Neural cell (in vitro differentiated cells): Measurements from ENCODE around the gene ENKD1. TPM values are rescaled to one million over a fixed set of nuclear protein-coding genes. Genes with fewer than 3 reads are reported as not detected.

Experiments used
- H2AFZ ChIP-seq: fragments of 200-600, 300-800 bp; sonication (generic), shearing (Covaris generic); 2 replicates; pipeline ENCODE4 v1.6.0; 2014; ENCODE audit warnings: low read depth, mild to moderate bottlenecking, antibody characterized with exemption, low read length, moderate library complexity
- H3F3A ChIP-seq: fragments of 200-600 bp; shearing (Covaris generic); 2 replicates; pipeline ENCODE4 v1.6.1; 2016; ENCODE audit warnings: mild to moderate bottlenecking, moderate library complexity, mixed read lengths, antibody characterized with exemption, low read length; ENCODE audit not compliant: insufficient read depth, poor library complexity, severe bottlenecking
- H3K27ac ChIP-seq: fragments of 200-600, 300-800 bp; sonication (generic), shearing (Covaris generic); 2 replicates; pipeline ENCODE4 v1.5.1; 2014; ENCODE audit warnings: mild to moderate bottlenecking, low read length, moderate library complexity
- H3K27me3 ChIP-seq: fragments of 300-800, 200-600 bp; sonication (generic), shearing (Covaris generic); 2 replicates; pipeline ENCODE4 v1.6.0; 2014; ENCODE audit warnings: mild to moderate bottlenecking, low read depth, low read length, moderate library complexity; ENCODE audit not compliant: insufficient read depth
- H3K36me3 ChIP-seq: fragments of 300-800, 200-600 bp; sonication (generic), shearing (Covaris generic); 2 replicates; pipeline ENCODE4 v1.5.1; 2014; ENCODE audit warnings: mild to moderate bottlenecking, antibody characterized with exemption, low read length, moderate library complexity; ENCODE audit not compliant: insufficient read depth
- H3K4me2 ChIP-seq: fragments of 300-800, 200-600 bp; sonication (generic), shearing (Covaris generic); 2 replicates; pipeline ENCODE4 v1.6.0; 2014; ENCODE audit warnings: mild to moderate bottlenecking, low read length
- H3K4me3 ChIP-seq: fragments of 300-800, 200-600 bp; sonication (generic), shearing (Covaris generic); 2 replicates; pipeline ENCODE4 v1.5.1; 2014; ENCODE audit warnings: mild to moderate bottlenecking, low read length, moderate library complexity
- H3K79me2 ChIP-seq: fragments of 200-600 bp; shearing (Covaris generic); replicated peaks from 2 replicates; pipeline ENCODE4 v1.6.0; 2014; ENCODE audit warnings: mild to moderate bottlenecking, low read length, moderate library complexity; ENCODE audit not compliant: insufficient read depth
- H3K9ac ChIP-seq: fragments of 300-800, 200-600 bp; sonication (generic), shearing (Covaris generic); 2 replicates; pipeline ENCODE4 v1.6.1; 2016; ENCODE audit warnings: mild to moderate bottlenecking, low read length, mixed read lengths
- H3K9me2 ChIP-seq: fragments of 200-600 bp; shearing (Covaris generic); 2 replicates; pipeline ENCODE4 v1.6.1; 2016; ENCODE audit warnings: mild to moderate bottlenecking, low read length, mixed read lengths; ENCODE audit not compliant: insufficient read depth
- H3K9me3 ChIP-seq: fragments of 200-600, 300-800 bp; sonication (generic), shearing (Covaris generic); 2 replicates; pipeline ENCODE4 v1.6.1; 2016; ENCODE audit warnings: mild to moderate bottlenecking, mixed run types, low read length, moderate library complexity, mixed read lengths
- H4K20me1 ChIP-seq: fragments of 200-600 bp; shearing (Covaris generic); 2 replicates; pipeline ENCODE4 v1.6.1; 2016; ENCODE audit warnings: mild to moderate bottlenecking, mixed run types; ENCODE audit not compliant: insufficient read depth
- EP300 ChIP-seq: fragments of 450-650 bp; conservative IDR thresholded peaks from 2 replicates; pipeline ENCODE4 v1.6.1; 2014; ENCODE audit warnings: antibody characterized with exemption, mild to moderate bottlenecking, moderate library complexity; ENCODE audit not compliant: poor library complexity, severe bottlenecking
- EZH2 ChIP-seq: fragments of 200-600, 300-800 bp; shearing (Covaris generic), sonication (generic); IDR thresholded peaks from 2 replicates; pipeline ENCODE4 v1.6.1; 2014; ENCODE audit warnings: antibody characterized with exemption, low read length, borderline replicate concordance, mild to moderate bottlenecking; ENCODE audit not compliant: insufficient read depth, poor library complexity, severe bottlenecking
- MXI1 ChIP-seq: fragments of 450-650 bp; conservative IDR thresholded peaks from 2 replicates; pipeline ENCODE4 v1.6.1; 2014; ENCODE audit warnings: antibody characterized with exemption, mild to moderate bottlenecking; ENCODE audit not compliant: poor library complexity, severe bottlenecking
- POLR2AphosphoS5 ChIP-seq: IDR thresholded peaks from 2 replicates; pipeline ENCODE4 v1.6.1; 2012
- RAD21 ChIP-seq: fragments of 450-650 bp; conservative IDR thresholded peaks from 2 replicates; pipeline ENCODE4 v1.6.1; 2014; ENCODE audit warnings: antibody characterized with exemption, mild to moderate bottlenecking, moderate library complexity
- SMC3 ChIP-seq: fragments of 450-650 bp; conservative IDR thresholded peaks from 2 replicates; pipeline ENCODE4 v1.6.1; 2014; ENCODE audit warnings: antibody characterized with exemption, mild to moderate bottlenecking, moderate library complexity; ENCODE audit not compliant: poor library complexity
- TAF1 ChIP-seq: IDR thresholded peaks from 2 replicates; pipeline ENCODE4 v1.6.1; 2012; ENCODE audit warnings: low read depth
- polyA plus RNA-seq: library from polyadenylated mRNA; depleted of rRNA; stranded (reverse); fragments of >200 nt; gene quantifications from 2 replicates; pipeline ENCODE4 v1.2.3, GENCODE V29; 2014
- TF ChIP-seq, protein P1 (sequence below): fragments of 450-650 bp; IDR thresholded peaks from 2 replicates; pipeline ENCODE4 v1.5.1; 2014; ENCODE audit warnings: antibody characterized with exemption, mild to moderate bottlenecking, moderate library complexity; ENCODE audit not compliant: poor library complexity, severe bottlenecking
- TF ChIP-seq, protein P2 (sequence below): IDR thresholded peaks from 2 replicates; pipeline ENCODE4 v1.6.1; 2012; ENCODE audit warnings: borderline replicate concordance

ENKD1 gene
- polyA plus RNA-seq, 1 donor from 2014 or later = 36.6 TPM

DNA sequence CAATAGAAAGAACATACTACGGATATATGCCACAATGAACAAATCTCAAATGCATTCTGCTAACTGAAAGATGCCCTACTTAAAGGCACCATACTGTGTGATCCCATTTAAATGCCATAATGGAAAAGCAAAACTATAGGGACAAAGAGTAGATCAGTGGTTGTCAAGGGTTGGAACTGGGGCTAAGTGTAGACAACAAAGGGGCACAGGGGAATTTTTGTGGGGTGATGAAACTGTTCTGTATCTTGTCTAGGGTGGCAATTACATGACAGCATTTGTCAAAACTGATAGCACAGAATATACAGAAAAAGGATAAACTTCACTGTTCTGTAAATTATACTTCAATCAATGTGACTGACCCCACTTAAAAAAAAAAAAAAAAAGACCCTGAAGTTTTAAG lies 34.9 kb upstream of the ENKD1 start:
- peaks cover 12% of the 10 kb centered on the region for H4K20me1 ChIP-seq
- no peaks in the 10 kb centered on the region for H3K27me3 ChIP-seq
- H3K4me3 ChIP-seq = no peak overlapping the region
- no peak overlapping the region for H3K4me2 ChIP-seq
- no peaks in the 10 kb centered on the region for H3K9me3 ChIP-seq
- no peak for TF ChIP-seq SMC3
- no peak for TF ChIP-seq RAD21
- TF ChIP-seq POLR2AphosphoS5 = peak; percentile 91
- TF ChIP-seq, protein P1, sequence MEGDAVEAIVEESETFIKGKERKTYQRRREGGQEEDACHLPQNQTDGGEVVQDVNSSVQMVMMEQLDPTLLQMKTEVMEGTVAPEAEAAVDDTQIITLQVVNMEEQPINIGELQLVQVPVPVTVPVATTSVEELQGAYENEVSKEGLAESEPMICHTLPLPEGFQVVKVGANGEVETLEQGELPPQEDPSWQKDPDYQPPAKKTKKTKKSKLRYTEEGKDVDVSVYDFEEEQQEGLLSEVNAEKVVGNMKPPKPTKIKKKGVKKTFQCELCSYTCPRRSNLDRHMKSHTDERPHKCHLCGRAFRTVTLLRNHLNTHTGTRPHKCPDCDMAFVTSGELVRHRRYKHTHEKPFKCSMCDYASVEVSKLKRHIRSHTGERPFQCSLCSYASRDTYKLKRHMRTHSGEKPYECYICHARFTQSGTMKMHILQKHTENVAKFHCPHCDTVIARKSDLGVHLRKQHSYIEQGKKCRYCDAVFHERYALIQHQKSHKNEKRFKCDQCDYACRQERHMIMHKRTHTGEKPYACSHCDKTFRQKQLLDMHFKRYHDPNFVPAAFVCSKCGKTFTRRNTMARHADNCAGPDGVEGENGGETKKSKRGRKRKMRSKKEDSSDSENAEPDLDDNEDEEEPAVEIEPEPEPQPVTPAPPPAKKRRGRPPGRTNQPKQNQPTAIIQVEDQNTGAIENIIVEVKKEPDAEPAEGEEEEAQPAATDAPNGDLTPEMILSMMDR = no peak
- TF ChIP-seq TAF1 = no peak
- peak; percentile 74 for TF ChIP-seq EP300
- TF ChIP-seq MXI1 = no peak
- TF ChIP-seq EZH2 = no peak
- TF ChIP-seq, protein P2, sequence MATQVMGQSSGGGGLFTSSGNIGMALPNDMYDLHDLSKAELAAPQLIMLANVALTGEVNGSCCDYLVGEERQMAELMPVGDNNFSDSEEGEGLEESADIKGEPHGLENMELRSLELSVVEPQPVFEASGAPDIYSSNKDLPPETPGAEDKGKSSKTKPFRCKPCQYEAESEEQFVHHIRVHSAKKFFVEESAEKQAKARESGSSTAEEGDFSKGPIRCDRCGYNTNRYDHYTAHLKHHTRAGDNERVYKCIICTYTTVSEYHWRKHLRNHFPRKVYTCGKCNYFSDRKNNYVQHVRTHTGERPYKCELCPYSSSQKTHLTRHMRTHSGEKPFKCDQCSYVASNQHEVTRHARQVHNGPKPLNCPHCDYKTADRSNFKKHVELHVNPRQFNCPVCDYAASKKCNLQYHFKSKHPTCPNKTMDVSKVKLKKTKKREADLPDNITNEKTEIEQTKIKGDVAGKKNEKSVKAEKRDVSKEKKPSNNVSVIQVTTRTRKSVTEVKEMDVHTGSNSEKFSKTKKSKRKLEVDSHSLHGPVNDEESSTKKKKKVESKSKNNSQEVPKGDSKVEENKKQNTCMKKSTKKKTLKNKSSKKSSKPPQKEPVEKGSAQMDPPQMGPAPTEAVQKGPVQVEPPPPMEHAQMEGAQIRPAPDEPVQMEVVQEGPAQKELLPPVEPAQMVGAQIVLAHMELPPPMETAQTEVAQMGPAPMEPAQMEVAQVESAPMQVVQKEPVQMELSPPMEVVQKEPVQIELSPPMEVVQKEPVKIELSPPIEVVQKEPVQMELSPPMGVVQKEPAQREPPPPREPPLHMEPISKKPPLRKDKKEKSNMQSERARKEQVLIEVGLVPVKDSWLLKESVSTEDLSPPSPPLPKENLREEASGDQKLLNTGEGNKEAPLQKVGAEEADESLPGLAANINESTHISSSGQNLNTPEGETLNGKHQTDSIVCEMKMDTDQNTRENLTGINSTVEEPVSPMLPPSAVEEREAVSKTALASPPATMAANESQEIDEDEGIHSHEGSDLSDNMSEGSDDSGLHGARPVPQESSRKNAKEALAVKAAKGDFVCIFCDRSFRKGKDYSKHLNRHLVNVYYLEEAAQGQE = no peak
- H3K27ac ChIP-seq = no peak overlapping the region
- no peaks in the 10 kb centered on the region for H3F3A ChIP-seq
- no peaks in the 10 kb centered on the region for H3K36me3 ChIP-seq
- H2AFZ ChIP-seq = no peak overlapping the region
- H3K9me2 ChIP-seq = no peaks in the 10 kb centered on the region
- H3K79me2 ChIP-seq = peaks cover 28% of the 10 kb centered on the region
- H3K9ac ChIP-seq = no peak overlapping the region

DNA sequence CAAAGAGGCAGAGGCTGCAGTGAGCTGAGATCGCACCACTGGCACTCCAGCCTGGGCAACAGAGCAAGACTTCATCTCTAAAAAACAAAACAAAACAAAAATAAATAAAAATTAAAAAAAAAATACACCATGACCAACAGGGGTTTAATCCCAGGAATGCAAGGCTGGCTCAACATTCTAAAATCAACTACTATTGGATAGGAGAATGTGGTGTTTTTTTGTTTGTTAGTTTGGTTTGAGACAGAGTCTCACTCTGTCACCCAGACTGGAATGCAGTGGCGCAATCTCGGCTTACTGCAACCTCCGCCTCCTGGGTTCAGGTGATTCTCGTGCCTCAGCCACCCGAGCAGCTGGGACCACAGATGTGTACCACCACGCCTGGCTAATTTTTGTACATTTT lies 32.7 kb upstream of the ENKD1 start:
- H3K9me3 ChIP-seq = no peaks in the 10 kb centered on the region
- H3K9ac ChIP-seq = no peak overlapping the region
- TF ChIP-seq RAD21 (no peak), EZH2 (no peak), POLR2AphosphoS5 (no peak)
- H3K4me3 ChIP-seq = no peak overlapping the region
- H3K27ac ChIP-seq = no peak overlapping the region
- no peak overlapping the region for H2AFZ ChIP-seq
- H3F3A ChIP-seq = no peaks in the 10 kb centered on the region
- H3K36me3 ChIP-seq = no peaks in the 10 kb centered on the region
- peaks cover 12% of the 10 kb centered on the region for H3K79me2 ChIP-seq
- H3K9me2 ChIP-seq = no peaks in the 10 kb centered on the region
- peaks cover 8% of the 10 kb centered on the region for H4K20me1 ChIP-seq
- no peaks in the 10 kb centered on the region for H3K27me3 ChIP-seq
- no peak overlapping the region for H3K4me2 ChIP-seq
